Peyer's patch (tissue), 4 donors: ENCODE measurements around the gene ATP5F1E.

Source experiments
- CTCF ChIP-seq, 6 experiments: fragments of 450-650 bp in 4 of 6; fragments of 200-600 bp in 2 of 6; sonication (generic) in 1 of 6; IDR thresholded peaks; one replicate each; pipeline ENCODE4 v1.5.1; 2017 to 2019; ENCODE audit warnings: antibody characterized with exemption in 6 of 6, mild to moderate bottlenecking in 3 of 6, moderate library complexity in 1 of 6
- POLR2A ChIP-seq, 2 donors: fragments of 450-650 bp; IDR thresholded peaks; one replicate each; pipeline ENCODE4 v1.5.1; 2017; ENCODE audit warnings: antibody characterized with exemption in 2 of 2, mild to moderate bottlenecking in 2 of 2, moderate library complexity in 2 of 2

- no peak for TF ChIP-seq CTCF (IDR thresholded peaks at IDR 0.05)
- TF ChIP-seq POLR2A (IDR thresholded peaks at IDR 0.05): no peak
These were observed 11.6 kb upstream of the ATP5F1E start for GRCh38 chr20:59043698-59044097.
